ENCODE results near the gene ZC3H11A.
"Not testable (repeated sequence)": the region's sequence is repeated elsewhere in the genome, so short reads cannot be mapped to it uniquely, and the experiment has no call there.

Gene ZC3H11A

GRCh38 chr1:203795441-203796235 lies at the start of gene ZC3H11A, which contains the start of gene ZBED6:
Gene ZC3H11A, plus strand, starts transcription at chr1:203795623. Its CDS starts 21,448 bp downstream, at chr1:203817071.
Gene ZBED6, plus strand, starts transcription at chr1:203795623. Its CDS starts 1,900 bp downstream, at chr1:203797523.
- DNase-seq (ENCODE audit: low read depth): peak; percentile 97

GRCh38 chr1:203746281-203746680 lies 49.1 kb upstream of the ZC3H11A start:
- DNase-seq (ENCODE audit: low read depth): no peak

- DNase-seq (ENCODE audit: low read depth): no peak
These were observed 44.4 kb upstream of the ZC3H11A start for GRCh38 chr1:203751051-203751450.

GRCh38 chr1:203751618-203752361 lies 43.6 kb upstream of the ZC3H11A start:
- DNase-seq (ENCODE audit: low read depth): not testable (repeated sequence)

- DNase-seq (ENCODE audit: low read depth): no peak
These were observed 41.0 kb upstream of the ZC3H11A start for GRCh38 chr1:203754455-203754864.

- DNase-seq (ENCODE audit: low read depth): no peak
These were observed 39.4 kb upstream of the ZC3H11A start for GRCh38 chr1:203756036-203756435.

GRCh38 chr1:203758749-203759148 lies 36.7 kb upstream of the ZC3H11A start:
- DNase-seq (ENCODE audit: low read depth): not testable (repeated sequence)

GRCh38 chr1:203760506-203760905 lies 34.9 kb upstream of the ZC3H11A start:
- DNase-seq (ENCODE audit: low read depth): no peak

GRCh38 chr1:203761958-203762357 lies 33.5 kb upstream of the ZC3H11A start:
- DNase-seq (ENCODE audit: low read depth): not testable (repeated sequence)

GRCh38 chr1:203763505-203763904 lies 31.9 kb upstream of the ZC3H11A start:
- no peak for DNase-seq (ENCODE audit: low read depth)

- DNase-seq (ENCODE audit: low read depth): no peak
These were observed 31.1 kb upstream of the ZC3H11A start for GRCh38 chr1:203764105-203765028.

GRCh38 chr1:203765029-203765837 lies 30.2 kb upstream of the ZC3H11A start, which contains the start of gene LAX1:
Gene LAX1, plus strand, starts transcription at chr1:203765183. Its CDS starts 383 bp downstream, at chr1:203765566.
- peak; percentile 59 for DNase-seq (ENCODE audit: low read depth)

GRCh38 chr1:203768256-203768655 lies 27.2 kb upstream of the ZC3H11A start:
- DNase-seq (ENCODE audit: low read depth): no peak

- no peak for DNase-seq (ENCODE audit: low read depth)
These were observed 25.7 kb upstream of the ZC3H11A start for GRCh38 chr1:203769505-203770343.

GRCh38 chr1:203771901-203772301 lies 23.5 kb upstream of the ZC3H11A start:
- no peak for DNase-seq (ENCODE audit: low read depth)

- DNase-seq (ENCODE audit: low read depth): no peak
These were observed 22.6 kb upstream of the ZC3H11A start for GRCh38 chr1:203772836-203773235.

GRCh38 chr1:203776636-203777035 lies 18.8 kb upstream of the ZC3H11A start:
- no peak for DNase-seq (ENCODE audit: low read depth)

- DNase-seq (ENCODE audit: low read depth): no peak
These were observed 17.8 kb upstream of the ZC3H11A start for GRCh38 chr1:203777596-203777995.

GRCh38 chr1:203778146-203778545 lies 17.3 kb upstream of the ZC3H11A start:
- DNase-seq (ENCODE audit: low read depth): no peak

- DNase-seq (ENCODE audit: low read depth): no peak
These were observed 16.6 kb upstream of the ZC3H11A start for GRCh38 chr1:203778789-203779188.
